Activated CD4-positive, alpha-beta T cell treated with anti-CD3 and anti-CD28 coated beads, Interleukin-2, Interleukin-4, amounts not matched to agents 100 ng/mL and 50 ng/mL, durations not matched to agents 16 hours and 8 hours (primary cell): ENCODE measurements around the gene MS4A18.
A peak's percentile ranks its signal among the peaks of the same experiment; 100 is the strongest.
"Not testable (repeated sequence)": the region's sequence is repeated elsewhere in the genome, so short reads cannot be mapped to it uniquely, and the experiment has no call there.

Experiments used
- DNase-seq: peaks from one replicate; pipeline ENCODE4 v3.0.0-alpha.2; 2020; ENCODE audit warnings: low spot score

Gene MS4A18

GRCh38 chr11:60739114-60739513, 14.6 kb downstream of the MS4A18 start:
- DNase-seq, result no peak

DNA sequence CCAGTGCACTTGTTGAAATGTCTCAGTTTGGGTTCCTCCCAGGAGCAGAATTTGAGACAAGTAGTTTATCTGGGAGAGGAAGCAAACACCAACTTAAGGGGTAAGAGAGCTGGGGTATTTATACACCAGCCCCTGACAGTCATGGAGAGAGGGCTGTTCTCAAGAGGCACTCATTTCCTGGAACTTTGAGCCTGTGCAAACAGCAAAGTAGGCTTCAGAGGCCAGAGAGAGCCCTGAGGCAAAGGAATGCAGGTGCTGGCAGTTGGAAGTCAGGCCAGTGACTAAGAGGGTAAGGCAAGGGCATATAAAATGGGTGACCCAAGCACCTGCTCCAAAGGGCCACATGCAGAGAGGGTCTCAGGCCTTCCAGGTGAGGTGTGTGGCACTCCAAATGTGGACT, 16.1 kb downstream of the MS4A18 start:
- DNase-seq, result no peak

GRCh38 chr11:60741421-60741820, 16.9 kb downstream of the MS4A18 start:
- DNase-seq, result no peak

DNA sequence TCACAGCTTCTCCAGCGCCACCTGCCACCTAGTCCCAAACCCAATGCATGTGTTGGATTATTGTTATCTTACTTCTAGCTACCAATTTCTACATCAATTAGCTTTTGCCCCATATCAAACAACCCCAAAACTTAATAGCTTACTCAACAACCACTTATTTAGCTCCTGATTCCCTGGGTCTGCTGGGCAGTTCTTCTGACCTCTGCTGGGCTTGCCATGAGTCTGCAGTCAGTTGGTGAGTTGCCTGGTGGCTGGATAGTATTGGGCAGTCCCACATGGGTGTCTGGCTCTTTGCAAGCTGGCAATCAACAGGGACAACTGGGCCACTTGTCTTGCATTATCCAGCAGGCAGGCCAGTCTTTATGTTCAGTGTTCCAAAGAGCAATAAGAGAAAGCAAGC, 18.5 kb downstream of the MS4A18 start:
- no peak for DNase-seq

- no peak for DNase-seq
These were observed 19.6 kb downstream of the MS4A18 start for GRCh38 chr11:60744114-60744513.

DNA sequence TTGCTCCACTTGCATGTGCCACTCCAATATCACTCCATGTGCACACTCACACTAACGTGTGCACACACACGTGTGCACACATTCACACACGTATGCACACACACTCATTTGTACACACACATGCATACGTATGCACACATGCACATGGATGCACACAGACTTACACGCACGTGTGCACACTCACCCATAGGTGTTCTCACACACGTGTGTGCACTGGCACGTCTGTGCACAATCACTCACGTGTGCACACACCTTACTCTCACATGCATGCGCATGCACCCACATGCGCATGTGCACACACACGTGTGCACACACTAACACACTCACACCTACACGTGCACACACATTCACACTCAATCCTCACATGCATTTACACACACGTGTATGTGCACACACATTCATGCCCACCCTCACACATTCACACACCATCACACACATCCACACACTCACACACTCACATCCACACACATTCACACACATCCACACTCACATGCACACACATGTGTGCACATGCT, 22.9 kb downstream of the MS4A18 start:
- DNase-seq, result no peak

- no peak for DNase-seq
These were observed 23.7 kb downstream of the MS4A18 start for GRCh38 chr11:60748225-60748624.

- no peak for DNase-seq
These were observed 24.3 kb downstream of the MS4A18 start for GRCh38 chr11:60748821-60749220.

DNA sequence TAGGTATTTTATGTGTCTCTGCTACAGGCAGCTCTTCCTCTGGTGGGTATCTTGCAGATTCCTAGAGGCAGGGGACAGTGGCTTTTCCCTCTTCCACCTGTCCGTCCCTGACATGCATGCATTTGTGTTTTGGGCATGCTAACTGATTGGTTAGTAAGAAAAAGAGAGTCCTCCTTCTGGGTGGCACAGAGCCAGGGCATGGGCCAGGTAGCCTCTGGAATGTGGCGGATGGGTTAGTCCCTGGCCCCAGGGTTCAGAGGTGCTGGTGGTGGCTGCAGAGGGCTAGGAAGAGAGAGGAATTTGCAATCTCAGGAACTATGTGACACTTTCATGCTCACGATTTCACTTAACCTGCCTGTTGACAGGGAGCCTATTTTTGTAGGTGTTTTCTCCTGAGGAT, 26.4 kb downstream of the MS4A18 start:
- no peak for DNase-seq

DNA sequence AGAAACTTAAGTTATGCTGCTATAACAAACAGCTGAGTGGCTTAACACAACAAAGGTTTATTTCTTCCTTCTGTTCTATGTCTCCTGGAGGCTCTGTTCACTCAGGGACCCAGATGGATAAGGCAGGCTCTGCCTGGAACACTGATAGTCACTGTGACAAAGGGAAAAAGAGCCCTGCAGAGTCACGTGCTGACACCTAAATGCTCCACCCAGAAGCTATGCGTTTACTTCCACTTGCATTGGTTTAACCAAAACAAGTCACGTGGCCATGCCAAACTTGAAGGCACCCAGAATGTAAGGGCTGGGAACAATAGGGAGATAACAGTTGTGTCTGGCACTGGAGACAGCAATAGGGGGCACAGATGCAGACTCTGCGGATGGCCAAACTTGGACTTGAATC, 28.8 kb downstream of the MS4A18 start:
- no peak for DNase-seq

GRCh38 chr11:60754887-60755286, 30.4 kb downstream of the MS4A18 start:
- DNase-seq, result no peak

GRCh38 chr11:60756307-60757032, 31.9 kb downstream of the MS4A18 start, which contains the start of gene MS4A15:
TSS of gene MS4A15 (plus strand) at chr11:60756867. CDS start at chr11:60763734, 6,867 bp downstream.
- peak; percentile 46 for DNase-seq

GRCh38 chr11:60757231-60757800, 32.8 kb downstream of the MS4A18 start:
- no peak for DNase-seq

DNA sequence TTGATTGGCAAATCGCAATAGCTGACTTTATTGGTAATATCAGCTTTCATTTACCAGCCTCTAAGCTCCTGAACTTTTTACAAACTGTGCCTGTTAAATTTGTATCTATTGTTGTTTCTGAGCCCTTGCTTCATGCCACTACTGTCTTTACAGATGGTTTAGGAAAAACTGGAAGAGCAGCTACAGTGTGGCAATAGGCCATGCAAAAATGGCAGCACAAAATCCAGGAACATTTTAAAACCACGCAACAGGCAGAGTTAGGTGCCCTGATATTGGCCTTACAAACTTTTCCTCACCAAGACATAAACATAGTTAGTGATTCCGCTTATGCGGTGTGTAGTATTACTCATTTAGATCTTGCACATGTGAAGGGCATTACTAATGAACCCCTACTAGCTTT, 34.2 kb downstream of the MS4A18 start:
- not testable (repeated sequence) for DNase-seq

- not testable (repeated sequence) for DNase-seq
These were observed 35.1 kb downstream of the MS4A18 start for GRCh38 chr11:60759438-60760225.

DNA sequence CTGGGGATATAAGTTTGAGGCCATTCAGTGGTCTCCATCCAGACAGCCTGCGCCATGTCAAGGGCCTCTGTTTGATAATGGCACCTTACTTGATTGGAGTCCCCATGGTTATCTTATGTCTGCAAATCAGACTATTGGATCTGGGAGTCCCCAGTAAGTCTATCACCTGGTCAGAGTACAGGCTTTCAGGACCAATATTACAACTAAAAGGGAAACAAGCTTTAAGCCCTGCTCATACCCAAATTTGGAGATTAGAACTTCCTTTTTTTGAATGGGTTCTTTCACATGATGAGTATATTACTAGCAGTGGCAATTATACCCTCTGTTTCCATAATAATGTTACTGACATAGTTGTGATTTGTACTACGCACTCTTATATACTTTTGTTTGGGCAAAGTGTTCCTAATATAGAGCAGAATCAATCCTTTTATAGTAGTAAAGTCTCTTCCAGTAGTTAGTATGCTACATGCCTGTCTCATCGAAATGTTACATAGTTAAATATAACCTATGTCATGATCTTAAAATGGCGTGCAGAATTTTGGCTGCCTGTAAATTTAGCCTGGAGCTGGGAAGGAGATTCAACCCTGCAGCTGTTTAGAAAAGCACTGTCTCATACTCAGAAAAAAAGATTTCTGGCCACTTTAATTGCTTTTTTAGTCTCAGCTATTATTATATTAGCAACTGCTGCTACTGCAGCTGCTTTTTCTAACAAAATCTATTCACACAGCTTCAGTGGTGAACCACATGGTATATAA, 37.1 kb downstream of the MS4A18 start:
- DNase-seq, result no peak

GRCh38 chr11:60762851-60763691, 38.6 kb downstream of the MS4A18 start:
- DNase-seq, result peak; percentile 6

DNA sequence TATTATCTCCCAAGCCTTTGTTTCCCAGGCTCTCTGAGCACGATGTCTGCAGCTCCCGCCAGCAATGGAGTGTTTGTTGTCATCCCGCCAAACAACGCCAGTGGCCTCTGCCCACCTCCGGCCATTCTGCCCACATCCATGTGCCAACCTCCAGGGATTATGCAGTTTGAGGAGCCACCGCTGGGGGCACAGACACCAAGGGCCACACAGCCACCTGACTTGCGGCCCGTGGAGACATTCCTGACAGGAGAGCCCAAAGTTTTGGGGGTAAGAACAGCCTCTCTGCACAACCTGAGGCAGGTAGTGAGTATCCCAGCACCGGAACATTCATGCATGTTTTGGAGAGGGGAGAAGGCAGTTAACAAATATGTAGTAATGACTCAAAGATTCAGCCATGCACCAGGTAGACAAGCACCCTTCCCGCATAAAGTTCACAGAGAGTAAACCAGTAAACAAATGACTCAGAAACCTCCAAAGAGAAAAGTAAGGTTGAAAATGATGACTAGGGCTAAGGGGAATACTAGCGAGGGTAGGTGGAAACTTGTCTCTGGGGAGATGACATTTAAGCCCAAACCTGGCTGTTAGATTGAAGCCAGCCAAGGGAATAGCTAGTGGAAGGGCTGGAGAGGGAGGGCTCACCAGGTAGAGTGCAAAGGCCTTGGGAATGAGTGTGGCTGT, 39.3 kb downstream of the MS4A18 start:
- DNase-seq, result no peak

DNA sequence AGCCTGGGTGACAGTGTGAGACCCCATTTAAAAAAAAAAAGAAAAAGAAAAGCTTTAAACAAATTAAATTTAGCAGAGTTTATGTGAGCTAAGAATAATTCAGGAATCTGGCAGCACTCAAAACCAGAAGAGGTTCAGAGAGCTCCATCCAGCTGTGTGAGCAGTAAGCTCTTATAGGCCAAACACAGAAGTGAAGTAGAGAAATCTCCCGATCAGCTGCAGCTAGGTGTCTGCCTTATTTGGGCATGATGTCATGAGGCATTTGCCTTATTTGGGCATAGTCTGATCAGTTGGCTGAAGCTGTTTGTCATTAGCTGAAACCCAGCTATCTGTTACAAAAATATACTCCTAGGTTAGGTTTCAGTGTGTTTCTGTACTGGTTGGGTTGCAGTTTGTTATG, 40.4 kb downstream of the MS4A18 start:
- no peak for DNase-seq

DNA sequence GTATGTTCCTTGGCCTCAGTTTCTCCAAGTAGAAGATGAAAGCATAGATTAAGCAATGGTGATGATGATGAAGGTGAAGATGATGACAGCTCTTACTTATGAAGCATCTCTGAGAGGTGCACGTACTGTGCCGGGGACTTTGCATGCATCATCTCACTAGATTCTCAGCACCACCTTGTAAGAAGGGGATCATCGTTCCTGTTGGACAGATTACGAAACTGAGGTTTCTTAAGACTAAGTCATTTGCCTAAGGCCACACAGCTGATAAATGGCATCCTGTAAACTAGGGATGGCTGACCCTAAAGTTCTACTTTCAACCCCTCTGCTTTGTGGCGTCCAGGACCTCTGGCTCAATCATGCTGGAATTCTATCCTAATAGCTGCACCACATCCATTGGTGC, 40.8 kb downstream of the MS4A18 start:
- DNase-seq, result no peak

- no peak for DNase-seq
These were observed 42.0 kb downstream of the MS4A18 start for GRCh38 chr11:60766547-60766946.
